BE2C (cell line): ENCODE data around the gene LSMEM2. TPM values are rescaled to one million over a fixed set of nuclear protein-coding genes. Genes with fewer than 3 reads are reported as not detected.

Experiments
- DNase-seq: peaks from one replicate; pipeline ENCODE4 v3.0.0-alpha.2; 2020
- H3K27me3 ChIP-seq: fragments of 250-450 bp; sonication (Bioruptor Pico); 2 replicates; pipeline ENCODE4 v1.5.1; 2020; ENCODE audit warnings: mild to moderate bottlenecking
- H3K36me3 ChIP-seq: fragments of 250-450 bp; sonication (Bioruptor Pico); 2 replicates; pipeline ENCODE4 v1.5.1; 2020; ENCODE audit warnings: mild to moderate bottlenecking
- H3K4me1 ChIP-seq: fragments of 250-450 bp; sonication (Bioruptor Pico); 2 replicates; pipeline ENCODE4 v1.5.1; 2020
- H3K4me3 ChIP-seq: 2 replicates; pipeline ENCODE4 v1.5.1; 2011; ENCODE audit warnings: low read depth, low read length
- H3K9me3 ChIP-seq: fragments of 250-450 bp; sonication (Bioruptor Pico); 2 replicates; pipeline ENCODE4 v1.5.1; 2020
- CTCF ChIP-seq: IDR thresholded peaks from 2 replicates; pipeline ENCODE4 v1.5.1; 2012; ENCODE audit warnings: mild to moderate bottlenecking, low read depth, low read length
- polyA plus RNA-seq: library from polyadenylated mRNA; unstranded; fragments of >200 nt; gene quantifications from one replicate; pipeline ENCODE4 v1.2.1, GENCODE V29; 2012; ENCODE audit warnings: low read depth, missing spikeins; ENCODE audit not compliant: insufficient read length, insufficient read depth

LSMEM2 gene
- polyA plus RNA-seq, result not detected

- Histone ChIP-seq H3K4me3 (no peak within 1 kb of the TSS), H3K9me3 (no peaks in the 10 kb centered on the region), H3K27me3 (peaks cover 34% of the 10 kb centered on the region), H3K36me3 (no peaks in the 10 kb centered on the region), H3K4me1 (no peaks in the 10 kb centered on the region)
- TF ChIP-seq CTCF, result no peak
- DNase-seq, result no peak
These were observed at the start of gene LSMEM2 for GRCh38 chr3:50278880-50279224. Gene LSMEM2 (plus strand): TSS chr3:50279087. CDS start chr3:50279114, 27 bp downstream.

- DNase-seq, result no peak
- no peak overlapping the region for H3K4me3 ChIP-seq
- no peaks in the 10 kb centered on the region for H3K4me1 ChIP-seq
- no peaks in the 10 kb centered on the region for H3K9me3 ChIP-seq
- H3K27me3 ChIP-seq, result no peaks in the 10 kb centered on the region
- H3K36me3 ChIP-seq, result no peaks in the 10 kb centered on the region
- no peak for TF ChIP-seq CTCF
These were observed 49.4 kb upstream of the LSMEM2 start for GRCh38 chr3:50229490-50229889.

- no peak for TF ChIP-seq CTCF
- Histone ChIP-seq H3K36me3 (no peaks in the 10 kb centered on the region), H3K4me1 (no peaks in the 10 kb centered on the region), H3K27me3 (no peaks in the 10 kb centered on the region), H3K9me3 (no peaks in the 10 kb centered on the region), H3K4me3 (no peak overlapping the region)
- no peak for DNase-seq
These were observed 48.6 kb upstream of the LSMEM2 start for GRCh38 chr3:50230104-50230793.

- Histone ChIP-seq H3K4me3 (no peak overlapping the region), H3K27me3 (no peaks in the 10 kb centered on the region), H3K36me3 (no peaks in the 10 kb centered on the region), H3K4me1 (no peaks in the 10 kb centered on the region), H3K9me3 (no peaks in the 10 kb centered on the region)
- no peak for DNase-seq
- TF ChIP-seq CTCF, result no peak
These were observed 48.1 kb upstream of the LSMEM2 start for GRCh38 chr3:50230794-50231125.

GRCh38 chr3:50231581-50231980 lies 47.3 kb upstream of the LSMEM2 start:
- Histone ChIP-seq H3K27me3 (no peaks in the 10 kb centered on the region), H3K4me1 (no peaks in the 10 kb centered on the region), H3K4me3 (no peak overlapping the region), H3K36me3 (no peaks in the 10 kb centered on the region), H3K9me3 (no peaks in the 10 kb centered on the region)
- DNase-seq, result no peak
- no peak for TF ChIP-seq CTCF

GRCh38 chr3:50232303-50232702 lies 46.6 kb upstream of the LSMEM2 start:
- Histone ChIP-seq H3K9me3 (no peaks in the 10 kb centered on the region), H3K4me3 (no peak overlapping the region), H3K4me1 (no peaks in the 10 kb centered on the region), H3K36me3 (no peaks in the 10 kb centered on the region), H3K27me3 (no peaks in the 10 kb centered on the region)
- no peak for TF ChIP-seq CTCF
- no peak for DNase-seq
